ENCODE measurements around the gene PRPSAP1.

GRCh38 chr17:76382803-76383545 is 29.3 kb upstream of the PRPSAP1 start:
- no peak for TF ChIP-seq EP300 (IDR thresholded peaks at IDR 0.05)
- TF ChIP-seq POLR2A (IDR thresholded peaks at IDR 0.05), result peak in 1 of 4 donors; percentile 28

Measured in upper lobe of left lung (tissue), 4 donors.